Stimulated activated CD8-positive, alpha-beta memory T cell treated with anti-CD3 and anti-CD28 coated beads, Interleukin-12 subunit alpha, Interleukin-12 subunit beta, amount 100 ng/mL, for 4 hours (primary cell): Measurements from ENCODE around the gene OR6N2.

Experiments
- DNase-seq: peaks from one replicate; pipeline ENCODE4 v3.0.0-alpha.2; 2020; ENCODE audit warnings: low read depth

OR6N2 gene

GRCh38 chr1:158754420-158754819 is 26.6 kb downstream of the OR6N2 start, which contains the start of gene OR6K6:
Gene OR6K6, plus strand, starts transcription at chr1:158754720. Its CDS starts 168 bp downstream, at chr1:158754888.
- DNase-seq: no peak

DNA sequence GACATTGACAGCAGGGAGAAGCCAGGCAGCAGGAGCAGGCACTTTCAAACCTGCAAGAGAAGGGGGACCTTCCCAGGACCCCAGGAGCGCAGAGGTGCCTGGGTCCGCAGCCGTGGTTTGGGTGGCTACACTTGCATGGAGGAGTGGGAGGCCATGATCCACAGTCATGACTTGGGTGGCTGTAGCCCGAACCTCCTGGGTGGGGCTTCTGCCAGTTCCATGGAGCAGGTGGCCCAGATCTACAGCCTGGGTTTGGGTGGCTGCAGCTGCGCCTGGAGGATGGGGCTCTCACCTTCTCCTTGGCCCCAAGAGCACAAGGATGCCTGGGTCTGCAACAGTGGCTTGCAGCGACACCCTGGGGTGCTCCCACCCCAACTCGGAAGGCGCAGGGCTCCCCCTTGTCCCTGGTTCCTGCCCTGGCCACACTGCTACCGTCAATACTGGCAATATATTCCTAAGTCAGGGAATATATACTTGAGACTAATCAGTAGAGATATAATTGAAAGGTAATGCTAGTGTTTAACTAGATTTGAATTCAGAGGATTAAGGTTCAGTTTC is 28.8 kb downstream of the OR6N2 start:
- DNase-seq: no peak

GRCh38 chr1:158735848-158736247 is 45.2 kb downstream of the OR6N2 start:
- no peak for DNase-seq

GRCh38 chr1:158732524-158732923 is 48.5 kb downstream of the OR6N2 start:
- no peak for DNase-seq

DNA sequence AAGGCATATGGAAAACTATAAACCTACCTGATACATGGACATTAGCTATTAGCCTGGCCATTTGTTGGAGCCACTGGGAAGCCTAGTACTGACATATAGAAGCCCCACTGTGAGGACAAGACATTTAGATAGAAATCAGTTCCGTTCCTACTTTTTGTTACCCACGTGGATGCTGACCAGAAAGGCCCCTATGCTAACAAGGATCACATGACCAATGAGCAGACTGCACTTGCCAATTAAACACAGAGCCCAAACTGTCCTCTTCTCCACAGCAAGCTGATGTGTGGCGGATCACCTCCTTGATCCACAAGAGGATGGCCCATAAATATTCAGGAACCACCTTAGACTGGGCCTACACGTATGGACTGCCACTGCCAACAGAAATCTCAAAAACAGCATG is 49.3 kb downstream of the OR6N2 start:
- no peak for DNase-seq

GRCh38 chr1:158730453-158730852 is 50.6 kb downstream of the OR6N2 start:
- DNase-seq: no peak

DNA sequence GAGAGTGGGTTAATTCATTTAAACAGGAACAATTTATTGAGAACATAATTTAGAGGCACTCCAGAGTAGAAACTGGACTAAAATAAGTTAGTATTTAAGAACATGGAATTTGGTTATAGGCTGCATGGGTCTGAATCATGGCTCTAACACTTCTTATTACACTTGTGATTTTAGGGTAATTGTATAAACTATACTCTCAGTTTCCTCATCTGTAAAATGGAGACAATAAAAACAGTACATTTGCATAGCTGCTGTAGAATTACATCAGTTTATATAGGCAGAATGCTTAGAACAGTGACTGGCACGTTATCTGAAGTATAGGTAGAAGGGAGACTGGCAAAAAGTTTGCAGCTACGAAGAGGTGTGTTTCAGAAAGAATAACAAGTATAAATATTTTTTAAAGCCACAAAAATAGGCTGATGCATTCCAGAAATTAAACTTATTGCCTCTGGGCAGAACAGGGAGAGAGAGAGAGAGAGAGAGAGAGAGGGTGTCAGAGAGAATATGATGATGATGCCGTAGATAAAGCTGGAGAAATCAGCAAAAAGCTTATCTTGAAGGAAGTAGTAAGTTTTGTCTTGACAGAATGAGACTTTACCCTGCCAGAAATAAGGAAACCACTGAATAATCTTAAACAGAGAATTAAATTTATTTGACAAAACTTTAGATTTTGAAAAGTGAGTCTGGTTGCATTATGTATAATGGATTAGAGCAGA is 52.3 kb downstream of the OR6N2 start:
- DNase-seq: no peak

DNA sequence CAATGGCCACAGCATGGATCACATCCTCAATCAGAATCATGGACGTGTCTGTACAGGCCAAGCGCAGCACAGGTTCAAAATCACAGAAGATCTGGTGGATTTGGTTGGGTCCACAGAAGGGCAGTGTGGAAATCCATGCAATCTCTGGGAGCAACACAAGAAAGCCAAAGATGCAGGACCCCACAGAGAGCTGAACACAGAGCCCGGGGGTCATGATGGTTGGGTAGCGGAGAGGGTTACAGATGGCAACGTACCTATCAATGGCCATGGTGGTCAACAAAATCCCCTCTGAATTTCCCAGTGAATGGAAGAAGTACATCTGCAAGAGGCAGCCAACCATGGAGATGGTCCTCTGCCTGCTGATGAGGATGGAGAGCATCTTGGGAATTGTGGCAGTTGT is 56.6 kb downstream of the OR6N2 start:
- no peak for DNase-seq
